ENCODE data around the gene DGKI. TPM values are rescaled to one million over a fixed set of nuclear protein-coding genes. Genes with fewer than 3 reads are reported as not detected.
A peak's percentile ranks its signal among the peaks of the same experiment; 100 is the strongest.

Gene DGKI
- total and polyA plus RNA-seq, 2 experiments from 2014 or later = 0.16 to 1.0 TPM

DNA sequence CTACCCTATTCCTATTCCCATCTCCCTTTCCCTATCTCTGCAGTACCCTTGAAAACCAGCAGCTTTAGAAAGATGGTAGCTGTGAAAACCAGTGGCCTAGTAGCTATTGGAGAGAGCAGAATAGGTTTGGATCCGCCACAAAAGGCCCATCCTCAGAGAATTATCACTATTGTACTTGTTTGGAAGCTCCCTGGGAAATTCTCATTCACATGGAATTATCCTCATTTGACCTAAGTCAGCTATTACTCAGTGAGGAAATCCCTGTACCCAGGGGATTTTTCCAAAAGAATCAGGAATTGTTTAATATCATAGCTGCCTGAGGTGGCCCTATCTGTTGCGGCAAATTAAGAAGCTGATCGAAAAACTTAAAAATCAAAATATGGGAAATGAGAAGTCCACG lies 51.6 kb downstream of the DGKI start:
- Mint-ChIP-seq H3K4me1 (no peaks in the 10 kb centered on the region; the same call in 2 of the 3 replicates), H3K27ac (no peak overlapping the region), H3K27me3 (ENCODE audit: insufficient read depth, low read depth, poor library complexity) (no peaks in the 10 kb centered on the region), H3K36me3 (ENCODE audit: low read depth) (peaks cover 8% of the 10 kb centered on the region; the same call in 1 of the 3 replicates), H3K4me3 (no peak overlapping the region), H3K9me3 (peaks cover 13% of the 10 kb centered on the region; the same call in 2 of the 3 replicates)
- TF ChIP-seq POLR2AphosphoS5 (IDR thresholded peaks at IDR 0.05; ENCODE audit: low read depth) (no peak), ZNF331 (CRISPR knock-in tag; IDR thresholded peaks at IDR 0.05; ENCODE audit: low read depth) (no peak), JUNB (IDR thresholded peaks at IDR 0.05; ENCODE audit: unreplicated experiment) (no peak)
- Histone ChIP-seq H3K27me3 (ENCODE audit: insufficient read depth) (no peaks in the 10 kb centered on the region), H2AFZ (no peak overlapping the region), H3K9me2 (ENCODE audit: insufficient read depth) (peaks cover 2% of the 10 kb centered on the region; the same call in 1 of the 2 replicates), H4K20me1 (replicated peaks; ENCODE audit: insufficient read depth) (no peaks in the 10 kb centered on the region), H3K36me3 (ENCODE audit: insufficient read depth) (no peaks in the 10 kb centered on the region), H3F3A (replicated peaks; ENCODE audit: low read depth) (no peaks in the 10 kb centered on the region), H3K4me1 (ENCODE audit: insufficient read depth) (no peaks in the 10 kb centered on the region), H3K27ac (ENCODE audit: low read depth) (no peak overlapping the region), H3K4me3 (no peak overlapping the region), H3K79me2 (replicated peaks; ENCODE audit: insufficient read depth) (no peaks in the 10 kb centered on the region), H3K4me2 (no peak overlapping the region)
- ATAC-seq (no peak), DNase-seq (ENCODE audit: low spot score) (no peak)

DNA sequence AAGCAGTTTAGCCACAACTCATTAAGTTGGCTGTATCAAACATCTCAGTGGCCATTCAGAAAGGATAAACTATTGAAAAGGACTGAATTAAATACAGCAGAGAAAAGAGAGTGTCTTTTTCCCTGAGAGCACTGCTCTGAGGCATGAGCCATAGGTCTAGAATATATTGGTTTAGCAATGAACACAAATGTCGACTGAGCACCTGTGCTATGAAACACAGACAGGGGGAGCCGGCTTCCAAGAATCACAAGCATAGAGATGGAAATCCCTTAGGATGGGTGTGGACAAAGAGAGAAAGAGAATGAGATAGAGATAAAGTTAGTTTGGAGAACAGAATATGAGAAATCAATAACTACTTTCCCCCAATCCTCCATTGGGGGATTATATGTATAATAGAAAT lies 54.8 kb downstream of the DGKI start:
- H3K4me1 Mint-ChIP-seq = no peaks in the 10 kb centered on the region; the same call in 2 of the 3 replicates
- H3K27ac Mint-ChIP-seq = no peak overlapping the region
- H3K36me3 Mint-ChIP-seq (ENCODE audit: low read depth) = peaks cover 8% of the 10 kb centered on the region; the same call in 1 of the 3 replicates
- Histone ChIP-seq H4K20me1 (replicated peaks; ENCODE audit: insufficient read depth) (no peaks in the 10 kb centered on the region), H3K4me3 (no peak overlapping the region), H3K27me3 (ENCODE audit: insufficient read depth) (no peaks in the 10 kb centered on the region), H2AFZ (no peak overlapping the region), H3K79me2 (replicated peaks; ENCODE audit: insufficient read depth) (no peaks in the 10 kb centered on the region), H3K9me2 (ENCODE audit: insufficient read depth) (peaks cover 2% of the 10 kb centered on the region; the same call in 1 of the 2 replicates), H3K36me3 (ENCODE audit: insufficient read depth) (no peaks in the 10 kb centered on the region), H3F3A (replicated peaks; ENCODE audit: low read depth) (no peaks in the 10 kb centered on the region), H3K4me2 (no peak overlapping the region), H3K4me1 (ENCODE audit: insufficient read depth) (no peaks in the 10 kb centered on the region), H3K27ac (ENCODE audit: low read depth) (no peak overlapping the region)
- DNase-seq (ENCODE audit: low spot score) (peak; percentile 37), ATAC-seq (no peak)
- H3K9me3 Mint-ChIP-seq = peaks cover 13% of the 10 kb centered on the region; the same call in 2 of the 3 replicates
- no peak overlapping the region for H3K4me3 Mint-ChIP-seq
- TF ChIP-seq NANOG (IDR thresholded peaks at IDR 0.05; ENCODE audit: borderline replicate concordance) (no peak), EZH2 (IDR thresholded peaks at IDR 0.05; ENCODE audit: low read depth, unreplicated experiment) (no peak), ZNF114 (CRISPR knock-in tag; IDR thresholded peaks at IDR 0.05) (no peak), JUNB (IDR thresholded peaks at IDR 0.05; ENCODE audit: unreplicated experiment) (no peak), EZH2phosphoT487 (IDR thresholded peaks at IDR 0.05; ENCODE audit: unreplicated experiment) (no peak), POLR2AphosphoS5 (IDR thresholded peaks at IDR 0.05; ENCODE audit: low read depth) (no peak), ZNF331 (CRISPR knock-in tag; IDR thresholded peaks at IDR 0.05; ENCODE audit: low read depth) (no peak)
- TF ChIP-seq, protein P1, sequence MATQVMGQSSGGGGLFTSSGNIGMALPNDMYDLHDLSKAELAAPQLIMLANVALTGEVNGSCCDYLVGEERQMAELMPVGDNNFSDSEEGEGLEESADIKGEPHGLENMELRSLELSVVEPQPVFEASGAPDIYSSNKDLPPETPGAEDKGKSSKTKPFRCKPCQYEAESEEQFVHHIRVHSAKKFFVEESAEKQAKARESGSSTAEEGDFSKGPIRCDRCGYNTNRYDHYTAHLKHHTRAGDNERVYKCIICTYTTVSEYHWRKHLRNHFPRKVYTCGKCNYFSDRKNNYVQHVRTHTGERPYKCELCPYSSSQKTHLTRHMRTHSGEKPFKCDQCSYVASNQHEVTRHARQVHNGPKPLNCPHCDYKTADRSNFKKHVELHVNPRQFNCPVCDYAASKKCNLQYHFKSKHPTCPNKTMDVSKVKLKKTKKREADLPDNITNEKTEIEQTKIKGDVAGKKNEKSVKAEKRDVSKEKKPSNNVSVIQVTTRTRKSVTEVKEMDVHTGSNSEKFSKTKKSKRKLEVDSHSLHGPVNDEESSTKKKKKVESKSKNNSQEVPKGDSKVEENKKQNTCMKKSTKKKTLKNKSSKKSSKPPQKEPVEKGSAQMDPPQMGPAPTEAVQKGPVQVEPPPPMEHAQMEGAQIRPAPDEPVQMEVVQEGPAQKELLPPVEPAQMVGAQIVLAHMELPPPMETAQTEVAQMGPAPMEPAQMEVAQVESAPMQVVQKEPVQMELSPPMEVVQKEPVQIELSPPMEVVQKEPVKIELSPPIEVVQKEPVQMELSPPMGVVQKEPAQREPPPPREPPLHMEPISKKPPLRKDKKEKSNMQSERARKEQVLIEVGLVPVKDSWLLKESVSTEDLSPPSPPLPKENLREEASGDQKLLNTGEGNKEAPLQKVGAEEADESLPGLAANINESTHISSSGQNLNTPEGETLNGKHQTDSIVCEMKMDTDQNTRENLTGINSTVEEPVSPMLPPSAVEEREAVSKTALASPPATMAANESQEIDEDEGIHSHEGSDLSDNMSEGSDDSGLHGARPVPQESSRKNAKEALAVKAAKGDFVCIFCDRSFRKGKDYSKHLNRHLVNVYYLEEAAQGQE (IDR thresholded peaks at IDR 0.05; ENCODE audit: unreplicated experiment) = no peak
- TF ChIP-seq, protein P2, sequence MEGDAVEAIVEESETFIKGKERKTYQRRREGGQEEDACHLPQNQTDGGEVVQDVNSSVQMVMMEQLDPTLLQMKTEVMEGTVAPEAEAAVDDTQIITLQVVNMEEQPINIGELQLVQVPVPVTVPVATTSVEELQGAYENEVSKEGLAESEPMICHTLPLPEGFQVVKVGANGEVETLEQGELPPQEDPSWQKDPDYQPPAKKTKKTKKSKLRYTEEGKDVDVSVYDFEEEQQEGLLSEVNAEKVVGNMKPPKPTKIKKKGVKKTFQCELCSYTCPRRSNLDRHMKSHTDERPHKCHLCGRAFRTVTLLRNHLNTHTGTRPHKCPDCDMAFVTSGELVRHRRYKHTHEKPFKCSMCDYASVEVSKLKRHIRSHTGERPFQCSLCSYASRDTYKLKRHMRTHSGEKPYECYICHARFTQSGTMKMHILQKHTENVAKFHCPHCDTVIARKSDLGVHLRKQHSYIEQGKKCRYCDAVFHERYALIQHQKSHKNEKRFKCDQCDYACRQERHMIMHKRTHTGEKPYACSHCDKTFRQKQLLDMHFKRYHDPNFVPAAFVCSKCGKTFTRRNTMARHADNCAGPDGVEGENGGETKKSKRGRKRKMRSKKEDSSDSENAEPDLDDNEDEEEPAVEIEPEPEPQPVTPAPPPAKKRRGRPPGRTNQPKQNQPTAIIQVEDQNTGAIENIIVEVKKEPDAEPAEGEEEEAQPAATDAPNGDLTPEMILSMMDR (conservative IDR thresholded peaks at IDR 0.05; ENCODE audit: low read depth in 2 of 2) = peak; percentile 33 to 48
- H3K27me3 Mint-ChIP-seq (ENCODE audit: insufficient read depth, low read depth, poor library complexity) = no peaks in the 10 kb centered on the region

Data from GM23338 (cell line).